ENCODE measurements around the gene KLHL18. TPM values are rescaled to one million over a fixed set of nuclear protein-coding genes. Genes with fewer than 3 reads are reported as not detected.
"Not testable (repeated sequence)": the region's sequence is repeated elsewhere in the genome, so short reads cannot be mapped to it uniquely, and the experiment has no call there.

The KLHL18 gene
- total RNA-seq, 1 experiment from 2014 or later: 35.4 TPM

DNA sequence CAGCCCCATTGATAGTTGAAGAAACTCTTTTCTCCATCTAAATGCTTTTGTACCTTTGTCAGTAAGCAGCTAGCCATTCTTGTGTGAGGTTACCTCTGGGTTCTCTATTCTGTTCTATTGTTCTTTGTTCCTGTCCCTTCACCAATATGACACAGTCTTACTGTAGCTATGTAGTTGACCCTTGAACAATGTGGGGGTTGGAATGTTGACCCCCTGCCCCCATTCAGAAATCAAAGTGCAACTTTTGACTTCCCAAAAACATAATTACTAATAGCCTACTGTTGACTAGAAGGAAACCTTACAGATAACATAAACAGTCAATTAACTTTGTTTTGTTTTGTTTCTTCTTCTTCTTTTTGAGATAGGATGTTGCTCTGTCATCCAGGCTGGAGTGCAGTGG, 18.7 kb downstream of the KLHL18 start:
- no peaks in the 10 kb centered on the region; the same call in 1 of the 2 replicates for H3K36me3 ChIP-seq (ENCODE audit: control insufficient read depth, insufficient read depth, low read length)
- BruUV-seq (replicated peaks): no TSS peak
- no peak overlapping the region for H3K27ac ChIP-seq (ENCODE audit: low read length)
- CTCF ChIA-PET: no interaction called here
- POLR2A ChIA-PET: no interaction called here
- H3K4me1 ChIP-seq (ENCODE audit: control insufficient read depth, insufficient read depth, low read length): no peaks in the 10 kb centered on the region
- DNase-seq (ENCODE audit: low read depth, low spot score) (no peak), ATAC-seq (no peak)
- H3K4me3 ChIP-seq (ENCODE audit: low read depth in 2 of 2, low read length in 2 of 2): no peak overlapping the region
- in situ Hi-C loops (cut with HindIII; ENCODE audit: low pct_unique_long_range_greater_than_20kb, low sequenced_read_pairs): no loop called here
- no peaks in the 10 kb centered on the region for H3K27me3 ChIP-seq (ENCODE audit: control insufficient read depth, insufficient read depth, low read length)
- no peaks in the 10 kb centered on the region for H3K9me3 ChIP-seq (ENCODE audit: control insufficient read depth, insufficient read depth, low read depth, low read length)
- TF ChIP-seq SIN3A (IDR thresholded peaks at IDR 0.05; ENCODE audit: borderline replicate concordance, insufficient read depth, low read depth, low read length) (no peak), POLR2AphosphoS5 (IDR thresholded peaks at IDR 0.05; ENCODE audit: low read depth, low read length) (no peak), REST (IDR thresholded peaks at IDR 0.05; ENCODE audit: insufficient read depth in 1 of 2, low read depth in 2 of 2, low read length in 1 of 2) (no peak), TCF7L2 (IDR thresholded peaks at IDR 0.05; ENCODE audit: low read depth, low read length) (no peak)
- TF ChIP-seq, protein P1, sequence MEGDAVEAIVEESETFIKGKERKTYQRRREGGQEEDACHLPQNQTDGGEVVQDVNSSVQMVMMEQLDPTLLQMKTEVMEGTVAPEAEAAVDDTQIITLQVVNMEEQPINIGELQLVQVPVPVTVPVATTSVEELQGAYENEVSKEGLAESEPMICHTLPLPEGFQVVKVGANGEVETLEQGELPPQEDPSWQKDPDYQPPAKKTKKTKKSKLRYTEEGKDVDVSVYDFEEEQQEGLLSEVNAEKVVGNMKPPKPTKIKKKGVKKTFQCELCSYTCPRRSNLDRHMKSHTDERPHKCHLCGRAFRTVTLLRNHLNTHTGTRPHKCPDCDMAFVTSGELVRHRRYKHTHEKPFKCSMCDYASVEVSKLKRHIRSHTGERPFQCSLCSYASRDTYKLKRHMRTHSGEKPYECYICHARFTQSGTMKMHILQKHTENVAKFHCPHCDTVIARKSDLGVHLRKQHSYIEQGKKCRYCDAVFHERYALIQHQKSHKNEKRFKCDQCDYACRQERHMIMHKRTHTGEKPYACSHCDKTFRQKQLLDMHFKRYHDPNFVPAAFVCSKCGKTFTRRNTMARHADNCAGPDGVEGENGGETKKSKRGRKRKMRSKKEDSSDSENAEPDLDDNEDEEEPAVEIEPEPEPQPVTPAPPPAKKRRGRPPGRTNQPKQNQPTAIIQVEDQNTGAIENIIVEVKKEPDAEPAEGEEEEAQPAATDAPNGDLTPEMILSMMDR (IDR thresholded peaks at IDR 0.05): no peak
- intact Hi-C loops (cut with micrococcal nuclease; ENCODE audit: unreplicated experiment): no loop called here

DNA sequence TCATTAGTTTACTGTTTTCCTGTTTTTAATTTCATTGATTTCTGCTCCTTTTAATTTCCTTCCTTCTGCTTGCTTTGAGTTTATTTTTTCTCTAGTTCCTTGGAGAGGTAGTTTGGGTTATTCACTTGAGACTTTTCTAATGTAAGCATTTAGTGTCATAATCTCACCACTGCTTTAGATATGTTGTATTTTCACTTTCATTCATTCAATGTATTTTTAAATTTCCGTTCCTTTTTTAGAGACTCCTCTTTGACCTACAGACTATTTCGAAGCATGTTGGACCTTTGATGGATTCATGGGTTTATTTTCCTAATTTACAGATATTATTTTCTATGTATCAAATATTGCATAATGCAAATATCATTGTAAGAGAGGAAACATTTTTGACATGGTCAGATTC, 23.3 kb downstream of the KLHL18 start:
- Histone ChIP-seq H3K36me3 (ENCODE audit: control insufficient read depth, insufficient read depth, low read length) (no peaks in the 10 kb centered on the region; the same call in 1 of the 2 replicates), H3K9me3 (ENCODE audit: control insufficient read depth, insufficient read depth, low read depth, low read length) (no peaks in the 10 kb centered on the region), H3K27me3 (ENCODE audit: control insufficient read depth, insufficient read depth, low read length) (no peaks in the 10 kb centered on the region), H3K4me3 (ENCODE audit: low read depth in 2 of 2, low read length in 2 of 2) (no peak overlapping the region), H3K4me1 (ENCODE audit: control insufficient read depth, insufficient read depth, low read length) (no peaks in the 10 kb centered on the region), H3K27ac (ENCODE audit: low read length) (no peak overlapping the region)
- intact Hi-C loops (cut with micrococcal nuclease; ENCODE audit: unreplicated experiment): no loop called here
- DNase-seq (ENCODE audit: low read depth, low spot score): no peak
- TF ChIP-seq SIN3A (IDR thresholded peaks at IDR 0.05; ENCODE audit: borderline replicate concordance, insufficient read depth, low read depth, low read length) (no peak), REST (IDR thresholded peaks at IDR 0.05; ENCODE audit: insufficient read depth in 1 of 2, low read depth in 2 of 2, low read length in 1 of 2) (no peak), TCF7L2 (IDR thresholded peaks at IDR 0.05; ENCODE audit: low read depth, low read length) (no peak), POLR2AphosphoS5 (IDR thresholded peaks at IDR 0.05; ENCODE audit: low read depth, low read length) (no peak)
- TF ChIP-seq, protein P1 (IDR thresholded peaks at IDR 0.05): no peak
- ChIA-PET CTCF (no interaction called here), POLR2A (no interaction called here)
- ATAC-seq: no peak
- in situ Hi-C loops (cut with HindIII; ENCODE audit: low pct_unique_long_range_greater_than_20kb, low sequenced_read_pairs): no loop called here
- BruUV-seq (replicated peaks): no TSS peak

GRCh38 chr3:47309231-47309630, 26.5 kb downstream of the KLHL18 start:
- H3K9me3 ChIP-seq (ENCODE audit: control insufficient read depth, insufficient read depth, low read depth, low read length); H3K4me3 ChIP-seq (ENCODE audit: low read depth in 2 of 2, low read length in 2 of 2); H3K36me3 ChIP-seq (ENCODE audit: control insufficient read depth, insufficient read depth, low read length); DNase-seq (ENCODE audit: low read depth, low spot score); ATAC-seq; POLR2A ChIA-PET; H3K27ac ChIP-seq (ENCODE audit: low read length); intact Hi-C loops (cut with micrococcal nuclease; ENCODE audit: unreplicated experiment); H3K27me3 ChIP-seq (ENCODE audit: control insufficient read depth, insufficient read depth, low read length); H3K4me1 ChIP-seq (ENCODE audit: control insufficient read depth, insufficient read depth, low read length); in situ Hi-C loops (cut with HindIII; ENCODE audit: low pct_unique_long_range_greater_than_20kb, low sequenced_read_pairs); CTCF ChIA-PET; BruUV-seq (replicated peaks): not testable (repeated sequence)
